ENCODE results near the gene HIPK2. TPM values are rescaled to one million over a fixed set of nuclear protein-coding genes. Genes with fewer than 3 reads are reported as not detected.
A peak's percentile ranks its signal among the peaks of the same experiment; 100 is the strongest.

Gene HIPK2
- total and polyA plus RNA-seq, 2 experiments from 2014 or later, result 7.3 to 16.9 TPM

- Histone ChIP-seq H3F3A (replicated peaks; ENCODE audit: low read depth) (no peaks in the 10 kb centered on the region), H3K4me1 (ENCODE audit: insufficient read depth) (peaks cover 24% of the 10 kb centered on the region), H3K79me2 (replicated peaks; ENCODE audit: insufficient read depth) (no peaks in the 10 kb centered on the region), H3K4me2 (peak overlapping the region; percentile 37), H3K27ac (ENCODE audit: low read depth) (no peak overlapping the region), H3K4me3 (no peak overlapping the region), H4K20me1 (replicated peaks; ENCODE audit: insufficient read depth) (no peaks in the 10 kb centered on the region; the same call in 1 of the 2 replicates), H3K36me3 (ENCODE audit: insufficient read depth) (no peaks in the 10 kb centered on the region), H3K27me3 (ENCODE audit: insufficient read depth) (no peaks in the 10 kb centered on the region), H2AFZ (no peak overlapping the region), H3K9me2 (ENCODE audit: insufficient read depth) (no peaks in the 10 kb centered on the region)
- Mint-ChIP-seq H3K27ac (0 out of 2 replicates have a peak overlapping the region, but pooled peaks have one; percentile 9), H3K27me3 (ENCODE audit: insufficient read depth, low read depth, poor library complexity) (peaks cover 13% of the 10 kb centered on the region), H3K36me3 (ENCODE audit: low read depth) (no peaks in the 10 kb centered on the region), H3K9me3 (no peaks in the 10 kb centered on the region), H3K4me1 (peaks cover 43% of the 10 kb centered on the region), H3K4me3 (no peak overlapping the region; the same call in 2 of the 3 replicates)
- TF ChIP-seq REST (IDR thresholded peaks at IDR 0.05; ENCODE audit: unreplicated experiment), result no peak
- no peak for TF ChIP-seq ETS1 (IDR thresholded peaks at IDR 0.05)
- no peak for TF ChIP-seq ZNF462 (CRISPR knock-in tag; IDR thresholded peaks at IDR 0.05)
- no peak for TF ChIP-seq CREB1 (CRISPR knock-in tag; IDR thresholded peaks at IDR 0.05; ENCODE audit: low read depth)
- TF ChIP-seq EZH2 (IDR thresholded peaks at IDR 0.05; ENCODE audit: low read depth, unreplicated experiment), result no peak
- TF ChIP-seq STAT1 (IDR thresholded peaks at IDR 0.05; ENCODE audit: unreplicated experiment), result no peak
- TF ChIP-seq CTCF (conservative IDR thresholded peaks at IDR 0.05; ENCODE audit: low read depth in 2 of 2), result no peak
- no peak for TF ChIP-seq POLR2AphosphoS5 (IDR thresholded peaks at IDR 0.05; ENCODE audit: low read depth)
- TF ChIP-seq JUNB (IDR thresholded peaks at IDR 0.05; ENCODE audit: unreplicated experiment), result no peak
- TF ChIP-seq ZNF114 (CRISPR knock-in tag; IDR thresholded peaks at IDR 0.05), result no peak
- no peak for TF ChIP-seq NANOG (IDR thresholded peaks at IDR 0.05; ENCODE audit: borderline replicate concordance)
- no peak for TF ChIP-seq EZH2phosphoT487 (IDR thresholded peaks at IDR 0.05; ENCODE audit: unreplicated experiment)
- TF ChIP-seq ZNF331 (CRISPR knock-in tag; IDR thresholded peaks at IDR 0.05; ENCODE audit: low read depth), result no peak
- ATAC-seq (peak; percentile 34), DNase-seq (ENCODE audit: low spot score) (peak; percentile 31)
Observed at GRCh38 chr7:139648391-139648861, 129.4 kb downstream of the HIPK2 start.

Data from GM23338 (cell line).